Measurements from ENCODE around the gene ZWILCH.
A peak's percentile ranks its signal among the peaks of the same experiment; 100 is the strongest.
"Not testable (repeated sequence)": the region's sequence is repeated elsewhere in the genome, so short reads cannot be mapped to it uniquely, and the experiment has no call there.

ZWILCH gene

GRCh38 chr15:66489179-66489791, 15.8 kb upstream of the ZWILCH start:
- DNase-seq: no peak

GRCh38 chr15:66491846-66492245, 13.3 kb upstream of the ZWILCH start:
- DNase-seq: no peak

DNA sequence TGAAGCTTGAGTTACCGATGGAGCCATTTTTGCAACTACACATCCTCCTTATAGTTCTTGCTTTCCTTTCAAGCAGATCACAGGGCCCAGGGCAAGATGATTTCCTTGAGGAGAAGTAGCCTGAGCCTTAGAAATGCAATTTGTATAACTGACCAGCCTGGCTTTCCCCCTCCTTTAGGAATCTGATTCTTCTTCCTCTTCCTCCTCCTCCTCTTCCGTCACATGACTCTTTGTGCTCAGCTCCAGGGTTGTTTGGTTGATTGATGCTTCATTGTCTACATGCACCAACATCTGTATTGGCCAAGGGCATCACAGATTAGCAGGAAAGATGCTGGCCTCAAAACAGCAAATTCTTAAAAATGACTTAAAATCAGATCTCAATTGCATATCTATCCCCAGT, 10.9 kb upstream of the ZWILCH start:
- DNase-seq: no peak

DNA sequence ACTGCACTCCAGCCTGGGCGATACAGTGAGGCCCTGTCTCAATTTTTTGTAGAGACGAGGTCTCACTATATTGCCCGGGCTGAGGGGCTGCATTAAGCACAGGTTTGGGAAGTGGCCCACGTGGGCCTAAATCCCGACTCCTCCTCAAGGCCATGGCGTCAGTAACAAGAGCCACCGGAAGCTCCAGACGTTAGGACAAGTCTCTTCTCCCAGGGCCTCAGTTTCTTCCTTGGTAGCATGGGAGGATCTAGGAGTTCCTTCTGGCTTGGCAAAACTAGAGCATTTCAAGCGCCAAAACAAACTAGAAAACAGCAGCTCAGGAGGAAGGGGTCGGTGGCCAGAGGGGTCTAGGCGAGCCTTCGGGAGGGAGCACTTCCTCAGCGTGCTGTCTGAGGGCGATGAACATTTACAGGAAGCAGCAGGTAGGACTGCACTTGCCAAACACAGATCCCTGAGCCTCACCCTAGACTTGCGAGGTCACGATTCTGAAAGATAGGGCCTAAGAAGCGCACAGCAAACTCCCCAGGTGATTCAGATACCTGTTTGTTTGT, 8.1 kb upstream of the ZWILCH start:
- no peak for DNase-seq

- DNase-seq: peak; percentile 95
Measured at GRCh38 chr15:66497502-66498455, 7.3 kb upstream of the ZWILCH start, which contains the start of gene SNAPC5. SNAPC5 (minus strand) TSS chr15:66497762; CDS start chr15:66497731, 31 bp downstream.

GRCh38 chr15:66498501-66499386, 6.4 kb upstream of the ZWILCH start:
- DNase-seq: no peak

- not testable (repeated sequence) for DNase-seq
Measured at GRCh38 chr15:66500346-66500745, 4.8 kb upstream of the ZWILCH start.

DNA sequence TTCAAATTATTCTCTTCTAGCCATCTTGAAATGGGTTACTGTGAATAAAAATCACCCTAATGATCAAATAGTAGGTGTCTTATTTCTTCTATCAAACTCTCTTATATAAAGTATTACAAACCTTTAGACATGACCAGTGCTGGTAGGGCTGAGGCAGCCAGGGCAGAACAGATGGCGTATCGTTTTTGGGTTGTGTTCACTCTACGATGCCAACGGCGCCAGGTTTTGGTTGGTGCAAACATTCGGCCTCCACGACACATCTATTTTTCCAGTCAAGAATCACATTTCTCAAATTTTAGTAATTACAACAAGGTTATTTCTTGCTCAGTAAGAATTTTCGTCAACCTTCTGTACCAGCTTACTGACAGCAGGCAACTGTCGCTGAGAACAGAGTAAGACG, 2.6 kb upstream of the ZWILCH start:
- DNase-seq: no peak

DNA sequence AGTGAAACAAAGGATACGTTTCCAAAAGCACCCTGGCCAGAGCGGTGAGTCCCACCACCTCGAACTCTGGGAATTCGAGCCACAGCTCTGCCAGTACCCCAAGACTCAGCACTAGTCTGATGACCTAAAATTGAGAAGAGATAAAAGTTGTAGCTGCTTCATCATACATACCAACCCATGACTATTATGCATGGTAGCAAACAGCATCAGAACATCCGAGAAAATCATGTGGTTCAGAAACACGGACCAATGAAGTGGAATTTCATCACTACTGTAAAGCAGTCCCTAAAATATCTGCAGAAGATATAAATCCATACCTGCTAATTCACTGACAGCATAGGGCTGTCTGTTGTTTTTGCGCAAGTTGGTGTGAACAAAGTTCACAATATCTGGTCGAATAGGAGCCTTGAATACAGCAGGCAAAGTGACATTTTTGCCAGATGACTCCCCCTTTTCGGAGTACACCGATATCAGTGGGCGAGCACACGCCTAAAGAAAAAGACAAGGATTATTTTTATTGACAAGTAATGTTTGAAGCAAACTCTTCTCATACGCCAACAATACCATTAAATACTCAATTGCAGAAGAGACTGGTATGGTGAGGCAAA, 2.0 kb upstream of the ZWILCH start:
- not testable (repeated sequence) for DNase-seq

DNA sequence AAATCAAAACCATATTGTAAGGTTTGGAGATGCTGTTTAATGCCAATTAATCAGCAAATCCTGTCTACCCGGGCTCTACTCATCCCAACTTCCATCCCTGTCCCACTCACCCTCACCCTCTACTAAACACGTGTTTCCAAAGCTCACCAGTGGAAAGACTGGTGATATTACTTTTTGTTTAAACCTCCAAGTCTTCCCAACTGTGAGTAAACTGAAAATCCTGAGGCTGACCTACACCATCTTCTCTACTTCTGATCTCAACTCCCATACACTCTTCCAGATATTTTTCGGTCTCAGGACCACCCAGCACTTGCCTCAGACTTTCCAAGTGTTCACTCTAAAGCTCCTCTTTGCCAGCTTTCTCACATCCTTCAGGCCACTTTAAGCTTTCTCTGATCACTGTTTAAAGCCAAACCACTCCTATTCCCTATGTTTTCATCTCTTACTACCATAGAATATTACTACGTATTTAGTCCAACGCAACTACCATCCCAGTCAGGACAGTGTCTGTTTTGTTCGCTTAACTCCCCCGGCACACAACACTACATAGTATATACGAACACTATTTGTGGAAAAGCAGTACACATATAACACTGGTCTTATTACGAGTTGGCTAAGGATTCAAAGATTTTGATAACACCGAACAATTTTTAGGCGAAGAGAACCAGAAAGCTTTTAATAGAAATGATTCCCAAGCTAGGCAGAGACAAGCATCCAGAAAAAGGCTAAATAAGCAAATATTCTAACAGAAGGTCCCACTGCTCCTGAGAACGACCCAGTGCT, 1.2 kb upstream of the ZWILCH start:
- DNase-seq: no peak

GRCh38 chr15:66505430-66505811, 295 bp downstream of the ZWILCH start:
- no peak for DNase-seq

DNA sequence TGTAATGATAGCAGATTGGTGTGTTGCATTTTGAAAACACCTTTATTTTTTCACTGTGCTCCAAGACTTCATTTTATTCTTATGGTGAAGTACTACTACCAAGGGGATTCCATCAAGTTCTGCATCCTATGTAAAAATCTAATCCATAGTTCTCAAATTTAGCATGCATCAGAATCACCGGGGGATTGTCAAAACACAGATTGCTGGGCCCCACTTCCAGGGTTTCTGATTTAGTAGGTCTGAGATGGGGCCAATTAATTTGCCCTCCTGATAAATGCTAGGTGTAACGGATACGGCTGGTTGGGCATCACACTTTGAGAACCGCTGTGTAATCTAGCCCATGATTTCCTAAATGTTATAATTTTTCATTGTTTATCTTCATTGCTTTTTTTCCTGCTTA, 692 bp downstream of the ZWILCH start:
- DNase-seq: no peak

DNA sequence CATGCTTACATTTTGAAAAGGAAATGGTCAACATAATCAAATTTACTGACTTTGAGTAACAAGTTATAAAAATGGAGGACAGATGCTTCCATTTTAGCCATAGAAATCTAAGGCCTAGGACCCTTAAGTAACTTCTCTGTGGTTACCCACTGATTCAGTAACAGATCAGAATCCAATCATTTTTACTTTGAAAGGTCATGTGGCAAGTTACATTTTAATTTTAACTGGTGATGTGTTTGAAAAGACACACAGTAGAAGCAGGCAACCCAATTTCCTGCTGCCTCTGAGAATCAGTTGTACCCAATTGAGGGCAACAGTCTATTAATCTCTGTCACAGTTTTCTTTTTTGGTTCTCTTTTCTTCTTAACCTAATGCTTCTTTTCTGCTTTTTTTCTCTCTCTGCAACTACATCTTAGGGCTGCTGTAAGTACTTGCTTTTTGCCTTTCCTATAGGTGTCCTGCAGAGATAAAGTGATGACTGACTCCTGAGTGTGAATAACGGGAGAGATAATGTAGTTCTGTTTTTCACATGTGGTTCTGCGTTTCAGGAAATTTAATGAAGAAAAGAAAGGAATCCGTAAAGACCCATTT, 3.3 kb downstream of the ZWILCH start:
- no peak for DNase-seq

DNA sequence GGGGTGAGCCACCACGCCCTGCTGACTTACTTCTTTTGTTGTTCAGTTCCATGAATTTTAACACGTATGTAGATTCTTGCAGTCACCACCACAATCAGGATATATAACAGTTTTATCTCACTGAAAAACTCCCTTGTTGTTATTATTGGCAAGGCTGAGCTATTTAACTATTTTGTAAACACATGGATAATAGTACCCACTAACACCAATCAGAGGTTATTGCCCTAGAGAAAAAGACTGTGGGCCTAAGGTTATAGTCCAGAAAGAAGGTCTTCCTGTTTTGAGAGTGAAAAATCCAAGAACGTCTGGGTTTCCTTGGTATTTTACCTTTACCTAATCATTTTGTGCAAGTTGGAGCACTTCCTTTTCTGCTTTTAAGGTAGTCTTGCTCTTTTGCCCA, 9.5 kb downstream of the ZWILCH start:
- no peak for DNase-seq

- DNase-seq: no peak
Measured at GRCh38 chr15:66515901-66516322, 10.8 kb downstream of the ZWILCH start.

DNA sequence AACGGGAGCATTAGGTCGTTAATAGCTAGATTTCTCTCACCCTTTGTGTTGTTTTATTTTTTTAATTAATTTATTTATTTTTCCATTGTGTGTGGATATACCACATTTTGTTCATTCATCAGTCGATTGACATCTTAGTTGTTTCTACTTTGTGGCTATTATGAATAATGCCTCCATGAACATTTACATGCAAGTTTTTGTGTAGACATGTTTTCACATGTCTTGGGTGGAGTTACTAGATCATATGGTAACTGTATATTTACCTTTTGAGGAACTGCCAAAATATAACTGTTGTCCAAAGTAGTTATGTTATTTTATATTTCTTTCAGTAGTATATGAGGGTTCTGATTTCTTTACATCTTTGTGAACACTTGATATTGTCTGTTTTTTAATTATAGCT, 18.8 kb downstream of the ZWILCH start:
- DNase-seq: no peak

DNA sequence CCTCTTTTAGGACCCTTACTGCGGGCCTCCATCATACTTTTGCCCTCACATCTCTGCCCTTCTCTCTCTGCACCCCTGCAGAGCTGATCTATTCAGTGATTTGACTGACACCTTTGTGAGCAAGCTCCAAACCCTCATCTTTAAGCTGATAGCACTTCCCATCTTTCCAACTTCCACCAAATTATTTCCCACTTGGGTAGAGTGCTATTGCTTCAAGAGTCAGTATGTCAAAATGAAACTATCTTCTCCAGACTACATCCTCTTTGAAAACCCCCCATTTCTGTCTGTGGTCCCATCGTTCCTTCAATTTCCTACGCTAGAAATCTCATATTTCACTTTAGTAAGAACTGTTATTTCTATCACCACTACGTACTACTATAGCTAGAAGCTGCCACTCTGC, 19.7 kb downstream of the ZWILCH start:
- no peak for DNase-seq

DNA sequence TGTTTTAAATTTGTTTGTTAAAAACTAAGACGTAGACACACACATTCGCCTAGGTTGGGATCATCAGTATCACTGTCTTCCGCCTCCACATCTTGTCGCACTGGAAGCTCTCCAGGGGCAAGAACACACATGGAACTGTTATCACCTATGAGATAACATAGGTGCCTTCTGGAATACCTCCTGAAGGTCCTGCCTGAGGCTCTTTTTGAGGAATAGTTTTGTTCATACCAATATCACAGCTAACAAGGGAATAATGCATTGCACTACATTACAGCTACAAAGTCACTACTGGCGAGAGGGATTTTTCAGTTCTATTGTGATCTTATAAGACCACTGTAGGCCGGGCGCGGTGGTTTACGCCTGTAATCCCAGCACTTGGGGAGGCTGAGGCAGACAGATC, 29.9 kb downstream of the ZWILCH start:
- DNase-seq: no peak

DNA sequence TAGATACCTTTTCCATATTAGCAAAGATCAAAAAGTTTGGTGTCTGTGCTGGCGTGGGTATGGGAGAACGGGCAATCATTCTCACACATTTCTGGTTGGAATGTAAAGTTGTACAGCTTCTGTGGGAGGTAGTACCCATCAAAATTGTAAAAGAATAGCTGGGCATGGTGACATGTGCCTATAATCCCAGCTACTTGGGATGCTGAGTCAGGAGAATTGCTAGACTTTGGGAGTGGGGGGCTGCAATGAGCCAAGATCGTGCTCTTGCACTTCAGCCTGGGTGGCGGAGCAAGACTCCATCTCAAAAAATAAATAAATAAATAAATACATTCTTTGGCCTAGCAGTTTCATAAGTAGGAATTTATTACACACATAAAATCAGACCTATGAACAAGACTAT, 37.8 kb downstream of the ZWILCH start:
- no peak for DNase-seq

DNA sequence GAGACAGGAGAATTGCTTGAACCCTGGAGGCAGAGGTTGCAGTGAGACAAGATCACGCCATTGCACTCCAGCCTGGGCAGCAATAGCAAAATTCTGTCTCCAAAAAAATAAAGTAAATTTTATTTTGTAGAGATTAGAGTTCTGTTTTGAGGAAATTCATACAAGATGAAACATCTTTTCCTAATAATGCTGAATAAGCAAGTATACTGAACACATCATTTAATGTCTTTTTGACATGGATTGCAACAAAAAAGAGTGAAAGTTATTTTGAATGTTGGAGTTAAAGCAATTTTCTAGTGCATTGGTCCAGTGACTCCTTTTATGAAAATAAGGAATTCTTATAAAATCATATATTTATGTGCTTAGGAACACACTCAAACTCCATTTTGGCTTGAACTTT, 40.1 kb downstream of the ZWILCH start:
- no peak for DNase-seq

- no peak for DNase-seq
Measured at GRCh38 chr15:66555685-66556084, 50.6 kb downstream of the ZWILCH start.

Measured in activated effector memory CD4-positive, alpha-beta T cell treated with Interleukin-2 at 50 U/mL for 16 hours (primary cell).